OCI-LY3 (cell line): Measurements from ENCODE around the gene RAB5B.

Experiments used
- EZH2phosphoT487 ChIP-seq: fragments of 200-600 bp; shearing (Covaris generic); IDR thresholded peaks from 2 replicates; pipeline ENCODE4 v1.6.1; 2018; ENCODE audit warnings: antibody characterized with exemption, mixed run types, low read depth
- TF ChIP-seq, protein P1 (sequence below): fragments of 200-600, 300-600 bp; sonication (generic); IDR thresholded peaks from 2 replicates; pipeline ENCODE4 v1.5.1; 2014; ENCODE audit warnings: antibody characterized with exemption, low read length, low read depth

DNA sequence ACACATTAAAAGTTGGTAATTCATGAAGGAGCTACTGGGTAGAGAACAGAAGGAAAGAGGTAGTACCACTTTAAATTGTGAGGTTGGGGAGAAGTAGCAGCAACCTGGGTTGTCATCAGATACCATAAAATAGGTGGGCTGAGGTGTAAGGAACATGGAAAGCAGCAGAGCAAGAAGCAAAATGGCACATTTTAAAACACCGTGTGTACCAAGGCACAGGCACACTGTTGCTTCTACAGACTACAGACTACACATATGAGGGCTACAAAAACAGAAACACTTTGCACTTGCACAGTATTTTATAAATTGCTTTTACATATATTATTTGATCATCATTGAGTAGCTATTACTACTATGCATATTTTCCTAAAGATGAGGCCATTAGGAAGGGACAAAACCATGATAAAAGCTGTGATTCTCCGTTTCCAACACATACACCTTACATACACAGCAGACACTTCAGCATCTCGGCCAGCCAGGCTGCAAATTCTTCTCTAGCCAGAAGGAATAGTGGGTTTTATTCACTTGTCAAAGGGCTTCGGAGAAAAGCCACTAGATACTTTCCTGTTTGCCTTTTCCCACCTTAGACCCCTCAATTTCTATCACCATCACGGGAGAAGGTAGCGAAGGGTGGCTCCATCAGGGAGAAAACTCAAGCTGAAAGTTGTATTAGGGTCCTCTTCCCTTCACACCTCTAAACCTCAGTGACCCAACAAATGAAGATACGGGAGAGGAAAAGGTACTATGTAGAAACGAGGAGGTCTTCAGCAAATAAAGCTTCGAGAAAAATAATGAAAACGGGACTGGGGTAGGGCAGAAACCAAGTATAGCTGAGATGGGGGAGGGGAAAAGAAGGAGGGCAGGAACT, 47.8 kb upstream of the RAB5B start:
- TF ChIP-seq, protein P1, sequence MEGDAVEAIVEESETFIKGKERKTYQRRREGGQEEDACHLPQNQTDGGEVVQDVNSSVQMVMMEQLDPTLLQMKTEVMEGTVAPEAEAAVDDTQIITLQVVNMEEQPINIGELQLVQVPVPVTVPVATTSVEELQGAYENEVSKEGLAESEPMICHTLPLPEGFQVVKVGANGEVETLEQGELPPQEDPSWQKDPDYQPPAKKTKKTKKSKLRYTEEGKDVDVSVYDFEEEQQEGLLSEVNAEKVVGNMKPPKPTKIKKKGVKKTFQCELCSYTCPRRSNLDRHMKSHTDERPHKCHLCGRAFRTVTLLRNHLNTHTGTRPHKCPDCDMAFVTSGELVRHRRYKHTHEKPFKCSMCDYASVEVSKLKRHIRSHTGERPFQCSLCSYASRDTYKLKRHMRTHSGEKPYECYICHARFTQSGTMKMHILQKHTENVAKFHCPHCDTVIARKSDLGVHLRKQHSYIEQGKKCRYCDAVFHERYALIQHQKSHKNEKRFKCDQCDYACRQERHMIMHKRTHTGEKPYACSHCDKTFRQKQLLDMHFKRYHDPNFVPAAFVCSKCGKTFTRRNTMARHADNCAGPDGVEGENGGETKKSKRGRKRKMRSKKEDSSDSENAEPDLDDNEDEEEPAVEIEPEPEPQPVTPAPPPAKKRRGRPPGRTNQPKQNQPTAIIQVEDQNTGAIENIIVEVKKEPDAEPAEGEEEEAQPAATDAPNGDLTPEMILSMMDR: no peak
- no peak for TF ChIP-seq EZH2phosphoT487
